ENCODE data around the gene CHRND. TPM values are rescaled to one million over a fixed set of nuclear protein-coding genes. Genes with fewer than 3 reads are reported as not detected.

CHRND gene
- total RNA-seq, 1 experiment from 2014 or later = not detected

DNA sequence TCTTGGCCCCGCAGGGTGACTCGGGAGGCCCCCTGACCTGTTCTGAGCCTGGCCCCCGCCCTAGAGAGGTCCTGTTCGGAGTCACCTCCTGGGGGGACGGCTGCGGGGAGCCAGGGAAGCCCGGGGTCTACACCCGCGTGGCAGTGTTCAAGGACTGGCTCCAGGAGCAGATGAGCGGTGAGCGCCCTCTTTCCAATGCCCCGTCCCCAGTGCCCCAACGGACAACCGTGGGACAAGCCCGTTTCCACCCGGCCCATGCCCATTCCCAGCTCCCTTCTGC lies 2.6 kb upstream of the CHRND start:
- ChIA-PET POLR2A (ENCODE audit: unreplicated experiment) (no interaction called here), CTCF (interaction anchor here (0.6 kb wide), 1 partner anchor 606 kb away, joined by 4 read pairs; no protein-coding TSS in a partner anchor)
- DNase-seq = no peak
- intact Hi-C loops (cut with micrococcal nuclease; ENCODE audit: unreplicated experiment) = loop anchor here (2.0 to 10.0 kb wide), 3 partner anchors 77 to 619 kb away; no protein-coding TSS in a partner anchor
- TF ChIP-seq EZH2 (IDR thresholded peaks at IDR 0.05; ENCODE audit: low read depth) (no peak), CTCF (conservative IDR thresholded peaks at IDR 0.05) (no peak)
- H3K79me2 ChIP-seq (ENCODE audit: low read depth) = no peaks in the 10 kb centered on the region
- no TSS peak for BruUV-seq (replicated peaks)
- peaks cover 51% of the 10 kb centered on the region for H3K27me3 ChIP-seq (ENCODE audit: insufficient read depth, low read depth)
- no peaks in the 10 kb centered on the region for H3F3A ChIP-seq (ENCODE audit: insufficient read depth, low read depth)
- no peak overlapping the region for H2AFZ ChIP-seq
- no peaks in the 10 kb centered on the region for H3K9me3 ChIP-seq (ENCODE audit: insufficient read depth, low read depth)
- no peak overlapping the region for H3K4me2 ChIP-seq
- H4K20me1 ChIP-seq (ENCODE audit: insufficient read depth) = no peaks in the 10 kb centered on the region
- no peaks in the 10 kb centered on the region for H3K36me3 ChIP-seq (ENCODE audit: low read depth)
- H3K4me1 ChIP-seq (replicated peaks; ENCODE audit: insufficient read depth) = no peaks in the 10 kb centered on the region
- H3K4me3 ChIP-seq = no peak overlapping the region
- H3K27ac ChIP-seq = no peak overlapping the region
- H3K9me2 ChIP-seq (ENCODE audit: insufficient read depth) = no peaks in the 10 kb centered on the region

- H3F3A ChIP-seq (ENCODE audit: insufficient read depth, low read depth) = no peaks in the 10 kb centered on the region
- intact Hi-C loops (cut with micrococcal nuclease; ENCODE audit: unreplicated experiment) = loop anchor here (2.0 to 10.0 kb wide), 3 partner anchors 77 to 619 kb away; no protein-coding TSS in a partner anchor
- CTCF ChIA-PET = interaction anchor here (0.6 kb wide), 1 partner anchor 607 kb away, joined by 4 read pairs; no protein-coding TSS in a partner anchor
- DNase-seq = peak in 1 of 2 experiments; percentile 41
- H3K4me3 ChIP-seq = no peak overlapping the region
- no peaks in the 10 kb centered on the region for H3K79me2 ChIP-seq (ENCODE audit: low read depth)
- H3K27ac ChIP-seq = no peak overlapping the region
- H3K9me3 ChIP-seq (ENCODE audit: insufficient read depth, low read depth) = no peaks in the 10 kb centered on the region
- peak overlapping the region; percentile 23; the same call in 1 of the 2 replicates for H3K4me2 ChIP-seq
- no peaks in the 10 kb centered on the region for H3K4me1 ChIP-seq (replicated peaks; ENCODE audit: insufficient read depth)
- H3K27me3 ChIP-seq (ENCODE audit: insufficient read depth, low read depth) = peaks cover 45% of the 10 kb centered on the region
- no peaks in the 10 kb centered on the region for H3K36me3 ChIP-seq (ENCODE audit: low read depth)
- H3K9me2 ChIP-seq (ENCODE audit: insufficient read depth) = no peaks in the 10 kb centered on the region
- H2AFZ ChIP-seq = no peak overlapping the region
- no peak for TF ChIP-seq EZH2 (IDR thresholded peaks at IDR 0.05; ENCODE audit: low read depth)
- H4K20me1 ChIP-seq (ENCODE audit: insufficient read depth) = no peaks in the 10 kb centered on the region
- no TSS peak for BruUV-seq (replicated peaks)
- POLR2A ChIA-PET (ENCODE audit: unreplicated experiment) = interaction anchor here (0.6 kb wide), 1 partner anchor 23 kb away, joined by 6 read pairs; no protein-coding TSS in a partner anchor
Observed at GRCh38 chr2:232523682-232524597, 2.0 kb upstream of the CHRND start.

DNA sequence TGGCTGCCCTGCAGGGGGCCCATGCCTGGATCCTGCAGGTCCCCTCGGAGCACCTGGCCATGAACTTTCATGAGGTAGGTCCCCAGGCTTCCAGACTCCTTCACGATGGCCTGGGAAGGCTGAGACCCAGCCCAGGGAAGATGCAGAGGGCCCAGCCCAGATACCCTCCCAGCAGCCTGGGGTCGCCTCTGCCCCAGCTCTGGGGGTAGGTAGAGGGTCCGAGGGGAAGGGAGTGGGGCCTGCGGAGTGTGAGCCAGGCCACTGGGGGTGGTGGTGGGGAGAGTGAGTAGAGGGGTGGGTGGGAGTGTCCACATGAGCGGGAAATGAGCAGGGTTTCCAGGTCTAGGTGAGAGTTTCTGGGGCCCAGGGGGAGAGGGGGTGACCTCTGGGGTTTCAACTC lies 1.2 kb upstream of the CHRND start:
- CTCF ChIA-PET = no interaction called here
- no peaks in the 10 kb centered on the region for H4K20me1 ChIP-seq (ENCODE audit: insufficient read depth)

More for the DNA sequence above, 1.2 kb upstream of the CHRND start:
- no TSS peak for BruUV-seq (replicated peaks)
- Histone ChIP-seq H3K9me2 (ENCODE audit: insufficient read depth) (no peaks in the 10 kb centered on the region), H3K4me2 (no peak overlapping the region), H3K27ac (no peak overlapping the region), H3K79me2 (ENCODE audit: low read depth) (no peaks in the 10 kb centered on the region), H2AFZ (no peak overlapping the region), H3K4me1 (replicated peaks; ENCODE audit: insufficient read depth) (no peaks in the 10 kb centered on the region), H3K27me3 (ENCODE audit: insufficient read depth, low read depth) (peaks cover 42% of the 10 kb centered on the region), H3K36me3 (ENCODE audit: low read depth) (no peaks in the 10 kb centered on the region), H3K9me3 (ENCODE audit: insufficient read depth, low read depth) (no peaks in the 10 kb centered on the region), H3K4me3 (no peak overlapping the region), H3F3A (ENCODE audit: insufficient read depth, low read depth) (no peaks in the 10 kb centered on the region)
- no peak for DNase-seq
- intact Hi-C loops (cut with micrococcal nuclease; ENCODE audit: unreplicated experiment) = loop anchor here (10.0 kb wide), 2 partner anchors 200 to 620 kb away; no protein-coding TSS in a partner anchor
- no peak for TF ChIP-seq EZH2 (IDR thresholded peaks at IDR 0.05; ENCODE audit: low read depth)
- TF ChIP-seq CTCF (conservative IDR thresholded peaks at IDR 0.05) = no peak
- POLR2A ChIA-PET (ENCODE audit: unreplicated experiment) = interaction anchor here (0.6 kb wide), 1 partner anchor 23 kb away, joined by 6 read pairs; no protein-coding TSS in a partner anchor

Data from PC-9 (cell line).